Neural crest cell (in vitro differentiated cells): ENCODE measurements around the gene OR10A5. TPM values are rescaled to one million over a fixed set of nuclear protein-coding genes. Genes with fewer than 3 reads are reported as not detected.

Source experiments
- DNase-seq: peaks from one replicate; pipeline ENCODE4 v3.0.0; 2021; ENCODE audit warnings: low read depth, mixed read lengths, low spot score
- H3K27ac Mint-ChIP-seq: one replicate; pipeline ENCODE4 v1.8.0; 2021; ENCODE audit warnings: mild to moderate bottlenecking, mixed read lengths; ENCODE audit not compliant: unreplicated experiment
- H3K27me3 Mint-ChIP-seq: 2 replicates; pipeline ENCODE4 v1.8.0; 2021; ENCODE audit warnings: low read depth, mild to moderate bottlenecking, mixed read lengths
- H3K36me3 Mint-ChIP-seq: 2 replicates; pipeline ENCODE4 v1.8.0; 2021; ENCODE audit warnings: low read depth, mild to moderate bottlenecking, mixed read lengths
- H3K4me1 Mint-ChIP-seq: 2 replicates; pipeline ENCODE4 v1.8.0; 2021; ENCODE audit warnings: mixed read lengths
- H3K4me3 Mint-ChIP-seq: one replicate; pipeline ENCODE4 v1.8.0; 2021; ENCODE audit warnings: mild to moderate bottlenecking, mixed read lengths
- H3K9me3 Mint-ChIP-seq: 2 replicates; pipeline ENCODE4 v1.8.0; 2021; ENCODE audit warnings: mixed read lengths
- CTCF ChIP-seq: fragments of 200-600 bp; sonication (generic); conservative IDR thresholded peaks from 2 replicates; pipeline ENCODE4 v1.5.0; 2021; ENCODE audit warnings: antibody characterized with exemption, mild to moderate bottlenecking
- total RNA-seq: library from RNA; stranded (reverse); gene quantifications from 2 replicates; pipeline ENCODE4 v1.2.1, GENCODE V29; 2021

OR10A5 gene
- total RNA-seq, 1 donor from 2014 or later, result not detected

GRCh38 chr11:6818967-6819366 is 26.5 kb upstream of the OR10A5 start:
- H3K27me3 Mint-ChIP-seq, result no peaks in the 10 kb centered on the region
- H3K4me3 Mint-ChIP-seq, result no peak overlapping the region
- H3K27ac Mint-ChIP-seq, result no peak overlapping the region
- no peak for DNase-seq
- H3K4me1 Mint-ChIP-seq, result no peaks in the 10 kb centered on the region
- peaks cover 5% of the 10 kb centered on the region for H3K36me3 Mint-ChIP-seq
- H3K9me3 Mint-ChIP-seq, result peaks cover 4% of the 10 kb centered on the region
- TF ChIP-seq CTCF, result no peak

- H3K9me3 Mint-ChIP-seq, result peaks cover 4% of the 10 kb centered on the region
- H3K27ac Mint-ChIP-seq, result no peak overlapping the region
- H3K27me3 Mint-ChIP-seq, result no peaks in the 10 kb centered on the region
These were observed 21.2 kb upstream of the OR10A5 start for GRCh38 chr11:6824136-6824823.

GRCh38 chr11:6825231-6825744 is 20.2 kb upstream of the OR10A5 start:
- no peak for TF ChIP-seq CTCF
- Mint-ChIP-seq H3K4me1 (no peaks in the 10 kb centered on the region), H3K27ac (no peak overlapping the region)

More at GRCh38 chr11:6824136-6824823, 21.2 kb upstream of the OR10A5 start:
- no peak for DNase-seq
- Mint-ChIP-seq H3K4me1 (no peaks in the 10 kb centered on the region), H3K36me3 (peaks cover 5% of the 10 kb centered on the region), H3K4me3 (no peak overlapping the region)
- TF ChIP-seq CTCF, result no peak

GRCh38 chr11:6828103-6828502 is 17.4 kb upstream of the OR10A5 start:
- H3K4me1 Mint-ChIP-seq, result no peaks in the 10 kb centered on the region
- no peaks in the 10 kb centered on the region for H3K36me3 Mint-ChIP-seq
- no peak for DNase-seq
- TF ChIP-seq CTCF, result no peak
- no peaks in the 10 kb centered on the region for H3K9me3 Mint-ChIP-seq
- no peak overlapping the region for H3K4me3 Mint-ChIP-seq
- H3K27ac Mint-ChIP-seq, result no peak overlapping the region
- H3K27me3 Mint-ChIP-seq, result no peaks in the 10 kb centered on the region

More at GRCh38 chr11:6825231-6825744, 20.2 kb upstream of the OR10A5 start:
- Mint-ChIP-seq H3K4me3 (no peak overlapping the region), H3K27me3 (no peaks in the 10 kb centered on the region), H3K9me3 (peaks cover 1% of the 10 kb centered on the region), H3K36me3 (peaks cover 1% of the 10 kb centered on the region)
- DNase-seq, result no peak

- H3K4me1 Mint-ChIP-seq, result no peaks in the 10 kb centered on the region
- no peak for DNase-seq
- no peaks in the 10 kb centered on the region for H3K36me3 Mint-ChIP-seq
- no peak overlapping the region for H3K4me3 Mint-ChIP-seq
- H3K27me3 Mint-ChIP-seq, result no peaks in the 10 kb centered on the region
- TF ChIP-seq CTCF, result no peak
- no peak overlapping the region for H3K27ac Mint-ChIP-seq
- no peaks in the 10 kb centered on the region for H3K9me3 Mint-ChIP-seq
These were observed 12.1 kb upstream of the OR10A5 start for GRCh38 chr11:6833356-6833755.
